Liver (tissue), 9 donors: ENCODE results near the gene ZFP92. TPM values are rescaled to one million over a fixed set of nuclear protein-coding genes. Genes with fewer than 3 reads are reported as not detected.

Source experiments
- DNase-seq: peaks from one replicate; pipeline ENCODE4 v3.0.0-alpha.2; 2017; ENCODE audit warnings: low spot score
- H3K27ac ChIP-seq, 2 donors: one replicate each; pipeline ENCODE4 v1.7.0; 2013; ENCODE audit warnings: inconsistent platforms in 2 of 2, low read length in 2 of 2, control low read depth in 1 of 2, low read depth in 1 of 2, mild to moderate bottlenecking in 1 of 2
- H3K27me3 ChIP-seq, 4 donors: one replicate each; pipeline versions ENCODE4 v1.6.1 to v1.7.0; 2013; ENCODE audit warnings: low read length in 3 of 4, inconsistent platforms in 1 of 4, mild to moderate bottlenecking in 1 of 4, moderate library complexity in 1 of 4; ENCODE audit not compliant: control insufficient read depth in 4 of 4, insufficient read depth in 4 of 4
- H3K36me3 ChIP-seq, 4 donors: one replicate each; pipeline versions ENCODE4 v1.6.1 to v1.7.0; 2013; ENCODE audit warnings: low read length in 3 of 4, mild to moderate bottlenecking in 3 of 4, low read depth in 1 of 4, moderate library complexity in 1 of 4; ENCODE audit not compliant: control insufficient read depth in 4 of 4, insufficient read depth in 3 of 4
- H3K4me1 ChIP-seq, 4 donors: one replicate each; pipeline versions ENCODE4 v1.6.1 to v1.7.0; 2013; ENCODE audit warnings: low read length in 3 of 4, mild to moderate bottlenecking in 3 of 4, moderate library complexity in 1 of 4; ENCODE audit not compliant: control insufficient read depth in 4 of 4, insufficient read depth in 4 of 4
- H3K4me3 ChIP-seq, 3 donors: one replicate each; pipeline versions ENCODE4 v1.6.1 to v1.7.0; 2013; ENCODE audit warnings: low read length in 3 of 3, control low read depth in 1 of 3, low read depth in 1 of 3, mild to moderate bottlenecking in 1 of 3
- H3K9ac ChIP-seq, 2 donors: one replicate each; pipeline ENCODE4 v1.7.0; 2013; ENCODE audit warnings: low read length in 2 of 2, mild to moderate bottlenecking in 2 of 2, moderate library complexity in 2 of 2, control low read depth in 1 of 2, low read depth in 1 of 2
- H3K9me3 ChIP-seq, 4 donors: one replicate each; pipeline versions ENCODE4 v1.6.1 to v1.7.0; 2013; ENCODE audit warnings: low read length in 3 of 4; ENCODE audit not compliant: control insufficient read depth in 4 of 4
- ATF3 ChIP-seq: IDR thresholded peaks from 2 replicates; pipeline ENCODE4 v1.6.1; 2016; ENCODE audit warnings: antibody characterized with exemption
- CTCF ChIP-seq: fragments of 150-350 bp; IDR thresholded peaks from 2 replicates; pipeline ENCODE4 v1.5.1; 2017; ENCODE audit warnings: improper control_type of control experiment, low read depth, low read length; ENCODE audit not compliant: missing input control
- EGR1 ChIP-seq, 2 donors: IDR thresholded peaks; 2 replicates each; pipeline ENCODE4 v1.6.1; 2016 to 2018; ENCODE audit warnings: antibody characterized with exemption in 2 of 2, low read depth in 2 of 2
- FOXA1 ChIP-seq: IDR thresholded peaks from 2 replicates; pipeline ENCODE4 v1.6.1; 2016; ENCODE audit warnings: antibody characterized with exemption
- FOXA2 ChIP-seq: IDR thresholded peaks from 2 replicates; pipeline ENCODE4 v1.6.1; 2016; ENCODE audit warnings: antibody characterized with exemption
- HNF4A ChIP-seq, 2 donors: conservative IDR thresholded peaks; 2 replicates each; pipeline ENCODE4 v1.6.1; 2016; ENCODE audit warnings: antibody characterized with exemption in 2 of 2, mild to moderate bottlenecking in 2 of 2
- HNF4G ChIP-seq: IDR thresholded peaks from 2 replicates; pipeline ENCODE4 v1.6.1; 2016; ENCODE audit warnings: antibody characterized with exemption
- NR2F2 ChIP-seq: IDR thresholded peaks from 2 replicates; pipeline ENCODE4 v1.6.1; 2016; ENCODE audit warnings: antibody characterized with exemption
- RAD21 ChIP-seq, 2 donors: IDR thresholded peaks; 2 replicates each; pipeline ENCODE4 v1.6.1; 2016; ENCODE audit warnings: antibody characterized with exemption in 2 of 2, mild to moderate bottlenecking in 2 of 2
- RXRA ChIP-seq, 2 donors: IDR thresholded peaks; 2 replicates each; pipeline ENCODE4 v1.6.1; 2017 to 2018; ENCODE audit warnings: antibody characterized with exemption in 2 of 2, mild to moderate bottlenecking in 1 of 2
- SP1 ChIP-seq: IDR thresholded peaks from 2 replicates; pipeline ENCODE4 v1.6.1; 2018; ENCODE audit warnings: antibody characterized with exemption, mild to moderate bottlenecking
- TAF1 ChIP-seq: conservative IDR thresholded peaks from 2 replicates; pipeline ENCODE4 v1.6.1; 2016; ENCODE audit warnings: antibody characterized with exemption, mild to moderate bottlenecking
- YY1 ChIP-seq: IDR thresholded peaks from 2 replicates; pipeline ENCODE4 v1.6.1; 2016; ENCODE audit warnings: antibody characterized with exemption, mild to moderate bottlenecking
- WGBS: extraction: QIAGEN DNeasy Blood & Tissue Kit; methylation state at CpG from one replicate; pipeline ENCODE4 v1.1.7; 2013; 5-methylcytosine and 5-hydroxymethylcytosine counted together
- polyA plus RNA-seq, 2 donors: library from polyadenylated mRNA; stranded (reverse) in 1 of 2; unstranded in 1 of 2; fragments of 200-250 nt in 1 of 2; fragments of >200 nt in 1 of 2; fragmentation: Nextera tagmentation in 1 of 2; extraction: Ambion mirVana in 1 of 2; gene quantifications; one replicate each; pipeline versions ENCODE4 v1.2.1 to v1.2.3, GENCODE V29; 2013 to 2015
- total RNA-seq, 2 donors: library from RNA; depleted of rRNA; stranded (reverse); fragments of >200 nt; gene quantifications; one replicate each; pipeline ENCODE4 v1.2.3, GENCODE V29; 2014
- TF ChIP-seq, protein P1 (sequence below): IDR thresholded peaks from 2 replicates; pipeline ENCODE4 v1.6.1; 2016; ENCODE audit warnings: antibody characterized with exemption, mild to moderate bottlenecking
- TF ChIP-seq, protein P2 (sequence below): IDR thresholded peaks from 2 replicates; pipeline ENCODE4 v1.6.1; 2016; ENCODE audit warnings: antibody characterized with exemption
- TF ChIP-seq, protein P3 (sequence below): IDR thresholded peaks from 2 replicates; pipeline ENCODE4 v1.6.1; 2016; ENCODE audit warnings: antibody characterized with exemption
- donor health status: healthy.
- donor health status: healthy.
- donor health status: healthy.
- donor health status: healthy.
- donor health status: healthy.

The ZFP92 gene
- total and polyA plus RNA-seq, 4 donors, result 0.24 to 1.3 (median 0.44) TPM

DNA sequence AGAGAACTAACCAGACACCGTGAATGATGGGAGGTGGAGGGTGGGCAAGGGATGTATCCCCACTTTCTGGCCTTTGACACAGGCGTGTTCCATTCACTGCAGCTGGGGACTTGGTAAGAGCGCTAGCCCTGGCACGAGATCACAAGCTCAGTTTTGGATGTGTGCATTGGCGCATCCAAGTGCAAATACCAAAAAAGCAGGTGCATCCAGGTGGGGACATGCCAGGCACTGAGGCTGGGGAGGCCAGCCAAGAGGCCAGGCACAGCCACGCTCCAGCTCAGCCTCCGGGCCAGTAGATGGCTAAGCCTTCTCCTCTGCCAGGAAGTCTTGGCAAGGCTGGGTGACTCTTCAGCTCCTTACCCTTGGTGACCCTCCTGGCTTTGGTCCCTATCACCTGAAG, 4.4 kb upstream of the ZFP92 start:
- no peak for DNase-seq
- no peaks in the 10 kb centered on the region for H3K9me3 ChIP-seq
- H3K27me3 ChIP-seq, result no peaks in the 10 kb centered on the region
- TF ChIP-seq, protein P1, sequence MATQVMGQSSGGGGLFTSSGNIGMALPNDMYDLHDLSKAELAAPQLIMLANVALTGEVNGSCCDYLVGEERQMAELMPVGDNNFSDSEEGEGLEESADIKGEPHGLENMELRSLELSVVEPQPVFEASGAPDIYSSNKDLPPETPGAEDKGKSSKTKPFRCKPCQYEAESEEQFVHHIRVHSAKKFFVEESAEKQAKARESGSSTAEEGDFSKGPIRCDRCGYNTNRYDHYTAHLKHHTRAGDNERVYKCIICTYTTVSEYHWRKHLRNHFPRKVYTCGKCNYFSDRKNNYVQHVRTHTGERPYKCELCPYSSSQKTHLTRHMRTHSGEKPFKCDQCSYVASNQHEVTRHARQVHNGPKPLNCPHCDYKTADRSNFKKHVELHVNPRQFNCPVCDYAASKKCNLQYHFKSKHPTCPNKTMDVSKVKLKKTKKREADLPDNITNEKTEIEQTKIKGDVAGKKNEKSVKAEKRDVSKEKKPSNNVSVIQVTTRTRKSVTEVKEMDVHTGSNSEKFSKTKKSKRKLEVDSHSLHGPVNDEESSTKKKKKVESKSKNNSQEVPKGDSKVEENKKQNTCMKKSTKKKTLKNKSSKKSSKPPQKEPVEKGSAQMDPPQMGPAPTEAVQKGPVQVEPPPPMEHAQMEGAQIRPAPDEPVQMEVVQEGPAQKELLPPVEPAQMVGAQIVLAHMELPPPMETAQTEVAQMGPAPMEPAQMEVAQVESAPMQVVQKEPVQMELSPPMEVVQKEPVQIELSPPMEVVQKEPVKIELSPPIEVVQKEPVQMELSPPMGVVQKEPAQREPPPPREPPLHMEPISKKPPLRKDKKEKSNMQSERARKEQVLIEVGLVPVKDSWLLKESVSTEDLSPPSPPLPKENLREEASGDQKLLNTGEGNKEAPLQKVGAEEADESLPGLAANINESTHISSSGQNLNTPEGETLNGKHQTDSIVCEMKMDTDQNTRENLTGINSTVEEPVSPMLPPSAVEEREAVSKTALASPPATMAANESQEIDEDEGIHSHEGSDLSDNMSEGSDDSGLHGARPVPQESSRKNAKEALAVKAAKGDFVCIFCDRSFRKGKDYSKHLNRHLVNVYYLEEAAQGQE, result no peak
- TF ChIP-seq, protein P2, sequence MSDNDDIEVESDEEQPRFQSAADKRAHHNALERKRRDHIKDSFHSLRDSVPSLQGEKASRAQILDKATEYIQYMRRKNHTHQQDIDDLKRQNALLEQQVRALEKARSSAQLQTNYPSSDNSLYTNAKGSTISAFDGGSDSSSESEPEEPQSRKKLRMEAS, result no peak
- TF ChIP-seq NR2F2, result no peak
- H3K9ac ChIP-seq, result no peak overlapping the region
- WGBS, result 41% methylated on average over 7 of the region's 7 CpGs
- H3K4me3 ChIP-seq, result no peak overlapping the region
- H3K36me3 ChIP-seq, result no peaks in the 10 kb centered on the region
- peaks cover 4 to 18% (median 8%) of the 10 kb centered on the region in 4 donors for H3K4me1 ChIP-seq
- H3K27ac ChIP-seq, result no peak overlapping the region

- no peak overlapping the region for H3K27ac ChIP-seq
- TF ChIP-seq EGR1 (IDR thresholded peaks at IDR 0.05; ENCODE audit: low read depth in 2 of 2) (no peak), FOXA1 (no peak), SP1 (no peak)
- no peak for DNase-seq
- no peaks in the 10 kb centered on the region for H3K36me3 ChIP-seq
- 70% methylated on average over 3 of the region's 3 CpGs for WGBS
- H3K9me3 ChIP-seq, result no peaks in the 10 kb centered on the region
- H3K4me3 ChIP-seq, result no peak overlapping the region
- H3K9ac ChIP-seq, result no peak overlapping the region
- H3K27me3 ChIP-seq, result no peaks in the 10 kb centered on the region
- peaks cover 4 to 19% (median 10%) of the 10 kb centered on the region in 4 donors for H3K4me1 ChIP-seq
Observed at GRCh38 chrX:153407736-153408135, 3.5 kb upstream of the ZFP92 start.

DNA sequence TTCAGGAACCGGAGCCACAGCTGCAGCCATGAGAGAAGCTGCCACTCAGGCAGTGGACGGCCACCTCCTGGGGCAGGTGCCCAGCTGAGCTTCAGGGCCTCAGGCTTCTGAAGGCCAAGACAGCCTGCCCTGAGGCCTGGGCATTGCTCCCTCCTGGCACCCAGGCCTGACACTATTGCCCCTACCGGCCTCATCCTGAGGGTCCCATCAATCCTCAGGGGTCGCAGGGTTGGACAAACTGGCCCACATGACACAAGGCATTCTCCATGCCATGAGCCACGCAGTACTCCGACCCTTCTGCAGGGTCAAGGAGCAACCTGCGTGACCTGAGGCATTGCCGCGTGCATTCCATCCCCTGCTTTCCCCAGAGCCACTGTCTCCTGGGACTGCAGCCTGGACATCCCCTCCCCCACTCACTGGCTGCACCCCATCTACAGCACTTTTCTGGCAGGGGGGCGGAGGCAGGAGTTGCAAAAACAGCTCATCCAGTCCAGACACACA, 3.0 kb upstream of the ZFP92 start:
- no peak for DNase-seq
- H3K27me3 ChIP-seq, result no peaks in the 10 kb centered on the region
- TF ChIP-seq NR2F2, result no peak
- no peak for TF ChIP-seq FOXA1
- TF ChIP-seq, protein P2, result no peak
- TF ChIP-seq EGR1 (IDR thresholded peaks at IDR 0.05; ENCODE audit: low read depth in 2 of 2), result no peak
- no peak for TF ChIP-seq HNF4A (conservative IDR thresholded peaks at IDR 0.05)
- no peak for TF ChIP-seq HNF4G
- no peak for TF ChIP-seq FOXA2
- TF ChIP-seq CTCF, result no peak
- no peak for TF ChIP-seq SP1
- no peak for TF ChIP-seq YY1
- no peak for TF ChIP-seq RAD21 (IDR thresholded peaks at IDR 0.05)
- TF ChIP-seq, protein P3, sequence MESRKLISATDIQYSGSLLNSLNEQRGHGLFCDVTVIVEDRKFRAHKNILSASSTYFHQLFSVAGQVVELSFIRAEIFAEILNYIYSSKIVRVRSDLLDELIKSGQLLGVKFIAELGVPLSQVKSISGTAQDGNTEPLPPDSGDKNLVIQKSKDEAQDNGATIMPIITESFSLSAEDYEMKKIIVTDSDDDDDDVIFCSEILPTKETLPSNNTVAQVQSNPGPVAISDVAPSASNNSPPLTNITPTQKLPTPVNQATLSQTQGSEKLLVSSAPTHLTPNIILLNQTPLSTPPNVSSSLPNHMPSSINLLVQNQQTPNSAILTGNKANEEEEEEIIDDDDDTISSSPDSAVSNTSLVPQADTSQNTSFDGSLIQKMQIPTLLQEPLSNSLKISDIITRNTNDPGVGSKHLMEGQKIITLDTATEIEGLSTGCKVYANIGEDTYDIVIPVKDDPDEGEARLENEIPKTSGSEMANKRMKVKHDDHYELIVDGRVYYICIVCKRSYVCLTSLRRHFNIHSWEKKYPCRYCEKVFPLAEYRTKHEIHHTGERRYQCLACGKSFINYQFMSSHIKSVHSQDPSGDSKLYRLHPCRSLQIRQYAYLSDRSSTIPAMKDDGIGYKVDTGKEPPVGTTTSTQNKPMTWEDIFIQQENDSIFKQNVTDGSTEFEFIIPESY, result no peak
- TF ChIP-seq, protein P1, result no peak
- TF ChIP-seq ATF3, result no peak
- no peak for TF ChIP-seq RXRA (IDR thresholded peaks at IDR 0.05)
- TF ChIP-seq TAF1, result no peak
- no peaks in the 10 kb centered on the region for H3K36me3 ChIP-seq
- no peak overlapping the region for H3K4me3 ChIP-seq
- no peaks in the 10 kb centered on the region for H3K9me3 ChIP-seq
- 86% methylated on average over 10 of the region's 10 CpGs for WGBS
- peaks cover 4 to 19% (median 10%) of the 10 kb centered on the region in 4 donors for H3K4me1 ChIP-seq
- no peak overlapping the region for H3K9ac ChIP-seq
- no peak overlapping the region for H3K27ac ChIP-seq
